Progenitor cell of endocrine pancreas (in vitro differentiated cells): Measurements from ENCODE around the gene GNMT. TPM values are rescaled to one million over a fixed set of nuclear protein-coding genes. Genes with fewer than 3 reads are reported as not detected.

Experiments
- DNase-seq: peaks from one replicate; pipeline ENCODE4 v3.0.0; 2021; ENCODE audit warnings: low spot score; ENCODE audit not compliant: unreplicated experiment
- H3K27ac Mint-ChIP-seq: 2 replicates; pipeline ENCODE4 v1.8.0; 2021; ENCODE audit warnings: mild to moderate bottlenecking, moderate library complexity, mixed read lengths
- H3K27me3 Mint-ChIP-seq: 2 replicates; pipeline ENCODE4 v1.8.0; 2021; ENCODE audit warnings: mixed read lengths
- H3K36me3 Mint-ChIP-seq: 2 replicates; pipeline ENCODE4 v1.8.0; 2022; ENCODE audit warnings: mixed read lengths; ENCODE audit not compliant: insufficient read depth
- H3K4me1 Mint-ChIP-seq: 2 replicates; pipeline ENCODE4 v1.8.0; 2021; ENCODE audit warnings: low read depth, mixed read lengths
- H3K4me3 Mint-ChIP-seq: 2 replicates; pipeline ENCODE4 v1.8.0; 2021; ENCODE audit warnings: low read depth, mild to moderate bottlenecking, moderate library complexity, mixed read lengths
- H3K9me3 Mint-ChIP-seq: 2 replicates; pipeline ENCODE4 v1.8.0; 2021; ENCODE audit warnings: low read depth, mixed read lengths
- CTCF ChIP-seq: fragments of 200-600 bp; sonication (generic); IDR thresholded peaks from one replicate; pipeline ENCODE4 v1.5.0; 2021; ENCODE audit warnings: antibody characterized with exemption, mild to moderate bottlenecking; ENCODE audit not compliant: unreplicated experiment
- long read RNA-seq: library from polyadenylated mRNA; unstranded; transcript quantifications from one replicate; pipeline ENCODE4 v2.0.0, GENCODE V29; 2020
- total RNA-seq: library from RNA; stranded (reverse); gene quantifications from 2 replicates; pipeline ENCODE4 v1.2.1, GENCODE V29; 2021

GNMT gene
- total RNA-seq = 1.3 and 1.7 TPM in 2 replicates
- long read RNA-seq = 0 reads

DNA sequence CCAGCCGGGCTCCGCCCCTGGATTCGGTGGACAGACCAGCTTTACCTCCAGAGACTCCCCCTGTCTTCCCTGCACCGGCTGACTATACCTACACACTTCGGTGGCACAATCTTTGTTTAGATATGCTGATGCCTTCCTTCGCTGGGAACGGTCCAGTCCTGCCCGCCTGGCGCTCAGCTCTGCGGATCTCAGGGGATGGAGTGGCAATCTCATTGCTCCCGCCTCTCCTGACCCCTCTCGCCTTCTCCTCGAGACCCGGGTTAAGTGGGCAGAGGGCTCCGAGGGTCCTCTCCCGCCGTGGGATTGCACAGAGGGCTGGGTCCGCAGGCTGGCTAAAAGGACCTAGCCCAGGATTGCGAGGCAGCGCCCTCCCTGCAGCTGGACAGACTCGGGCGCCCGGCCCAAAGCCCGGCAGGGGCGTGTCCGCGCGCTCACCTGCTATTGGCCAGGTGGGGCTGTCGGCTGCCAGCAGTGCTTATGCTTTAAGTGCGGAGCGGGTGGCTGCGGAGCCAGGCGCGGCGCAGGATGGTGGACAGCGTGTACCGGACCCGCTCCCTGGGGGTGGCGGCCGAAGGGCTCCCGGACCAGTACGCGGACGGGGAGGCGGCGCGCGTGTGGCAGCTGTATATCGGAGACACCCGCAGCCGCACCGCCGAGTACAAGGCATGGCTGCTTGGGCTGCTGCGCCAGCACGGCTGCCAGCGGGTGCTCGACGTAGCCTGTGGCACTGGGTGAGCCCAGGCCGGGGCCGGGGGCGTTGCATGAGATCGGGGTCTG, at the start of gene GNMT:
Gene GNMT, plus strand, starts transcription at position 512 of the 777 bp plus-strand sequence. Its CDS starts 14 bp downstream, at position 526.
- no peak for TF ChIP-seq CTCF

DNA sequence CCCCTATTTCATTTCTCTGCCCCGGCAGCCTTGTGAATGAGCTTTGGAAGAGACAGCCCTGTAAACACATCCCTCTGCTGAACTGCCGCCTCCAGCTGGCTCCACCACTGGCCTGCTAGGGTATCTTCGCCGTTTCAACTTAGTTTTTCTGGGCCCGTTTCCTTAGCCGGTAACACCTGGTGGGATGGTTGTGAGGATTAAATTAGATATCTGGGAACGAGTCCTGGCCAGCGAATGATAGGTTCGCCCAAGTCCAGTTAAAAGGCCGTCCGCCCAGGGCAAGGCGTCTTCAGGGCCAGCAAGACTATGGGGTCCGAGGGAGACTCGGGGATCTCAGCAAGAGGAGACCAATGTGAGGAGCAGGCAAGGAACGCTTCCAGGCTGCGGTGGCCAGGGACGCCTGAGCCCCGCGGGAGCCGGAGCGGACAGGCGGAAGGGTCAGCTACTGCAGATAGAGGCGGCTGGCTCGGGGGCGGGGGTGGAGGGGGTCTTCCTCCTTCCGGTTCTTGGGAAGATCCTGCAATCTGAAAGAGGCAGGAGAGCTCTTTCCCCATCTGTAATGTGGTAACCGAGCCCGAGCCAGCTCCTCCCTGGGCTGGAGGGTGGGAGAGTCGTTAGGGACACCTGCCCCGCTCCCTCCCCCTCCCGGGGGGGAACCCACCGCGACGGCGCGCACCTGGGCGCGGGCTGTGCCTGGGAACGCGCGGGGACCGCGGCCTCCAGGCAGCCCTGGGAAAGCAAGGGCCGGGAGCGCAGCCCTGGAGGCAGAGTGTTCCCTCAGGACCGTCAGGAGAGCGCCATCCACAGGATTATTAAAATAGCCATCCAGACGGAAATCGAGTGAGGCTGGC, 49.2 kb upstream of the GNMT start:
- peak overlapping the region; percentile 78 for H3K4me3 Mint-ChIP-seq
- peak; percentile 29 for DNase-seq

More for the DNA sequence above, at the start of gene GNMT:
- Mint-ChIP-seq H3K27ac (peak within 1 kb of the TSS; percentile 56), H3K4me1 (peaks cover 4% of the 10 kb centered on the region), H3K4me3 (peak within 1 kb of the TSS; percentile 80), H3K36me3 (peaks cover 4% of the 10 kb centered on the region), H3K9me3 (no peaks in the 10 kb centered on the region), H3K27me3 (peaks cover 21% of the 10 kb centered on the region)
- peak; percentile 64 for DNase-seq

DNA sequence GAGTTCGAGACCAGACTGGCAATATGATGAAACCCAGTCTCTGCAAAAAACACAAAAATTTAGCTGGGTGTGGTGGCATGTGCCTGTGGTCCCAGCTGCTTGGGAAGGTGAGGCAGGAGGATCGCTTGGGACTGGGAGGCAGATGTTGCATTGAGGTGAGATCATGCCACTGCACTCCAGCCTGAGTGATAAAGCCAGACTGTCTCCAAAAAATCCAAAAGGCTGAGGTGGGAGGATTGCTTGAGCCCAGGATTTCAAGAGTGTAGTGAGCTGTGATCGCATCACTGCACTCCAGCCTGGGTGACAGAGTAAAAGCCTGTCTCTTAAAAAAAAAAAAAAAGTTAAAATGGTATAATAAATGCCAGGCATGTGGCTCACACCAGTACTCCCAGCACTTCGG, 46.0 kb upstream of the GNMT start:
- Mint-ChIP-seq H3K27me3 (no peaks in the 10 kb centered on the region), H3K27ac (no peak overlapping the region), H3K4me3 (no peak overlapping the region), H3K4me1 (peaks cover 3% of the 10 kb centered on the region), H3K36me3 (no peaks in the 10 kb centered on the region), H3K9me3 (no peaks in the 10 kb centered on the region)
- no peak for DNase-seq
- TF ChIP-seq CTCF = no peak

More for the DNA sequence above, 49.2 kb upstream of the GNMT start:
- Mint-ChIP-seq H3K27me3 (peaks cover 3% of the 10 kb centered on the region), H3K9me3 (no peaks in the 10 kb centered on the region), H3K27ac (peak overlapping the region; percentile 87), H3K36me3 (no peaks in the 10 kb centered on the region), H3K4me1 (peaks cover 3% of the 10 kb centered on the region)
- TF ChIP-seq CTCF = peak; percentile 38

DNA sequence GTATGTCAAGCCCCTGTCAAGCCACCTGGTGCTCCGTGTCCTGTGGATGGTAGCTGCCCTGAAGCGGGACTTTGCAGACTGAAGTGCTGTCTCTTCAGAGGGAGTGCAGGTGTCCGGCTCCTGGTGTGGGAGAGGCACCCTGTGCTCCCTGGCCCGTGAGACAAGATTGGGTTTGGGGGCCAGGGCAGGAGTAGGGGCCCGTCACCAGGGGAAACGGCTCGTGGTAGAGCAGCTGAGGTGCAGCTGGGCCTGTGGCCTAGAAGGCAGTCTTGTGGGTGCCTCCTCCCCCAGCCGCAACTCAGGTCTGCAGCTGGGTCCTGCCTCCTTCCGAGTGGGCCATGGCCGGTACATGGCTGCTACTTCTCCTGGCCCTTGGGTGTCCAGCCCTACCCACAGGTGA, 44.8 kb upstream of the GNMT start, which contains the start of gene PTCRA:
Gene PTCRA, plus strand, starts transcription at position 322 of the 400 bp plus-strand sequence. Its CDS starts 17 bp downstream, at position 339.
- H3K4me3 Mint-ChIP-seq = no peak within 1 kb of the TSS
- no peaks in the 10 kb centered on the region for H3K9me3 Mint-ChIP-seq
- peaks cover 3% of the 10 kb centered on the region for H3K4me1 Mint-ChIP-seq
- TF ChIP-seq CTCF = no peak
- DNase-seq = no peak
- H3K27ac Mint-ChIP-seq = no peak within 1 kb of the TSS
- no peaks in the 10 kb centered on the region for H3K27me3 Mint-ChIP-seq
- H3K36me3 Mint-ChIP-seq = no peaks in the 10 kb centered on the region

DNA sequence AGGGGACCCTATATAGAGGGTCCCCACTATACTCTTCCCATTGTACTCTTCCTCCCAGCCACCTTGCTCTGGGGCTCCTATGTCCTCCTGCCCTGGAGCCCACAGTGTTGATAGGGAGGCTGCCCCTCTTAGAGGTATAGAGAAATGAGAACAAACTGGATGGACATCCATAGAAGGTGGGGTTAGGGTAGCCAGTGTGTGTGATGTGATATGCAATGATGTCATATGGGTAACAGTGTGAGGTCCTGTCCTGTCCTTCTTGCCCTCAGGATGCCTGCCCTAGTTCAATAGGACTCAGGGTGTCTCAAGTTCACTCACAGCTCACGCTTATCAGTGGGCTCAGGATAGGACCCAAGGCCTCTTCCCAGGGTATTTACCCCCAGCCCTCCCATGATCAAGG, 44.3 kb upstream of the GNMT start:
- no peak overlapping the region for H3K4me3 Mint-ChIP-seq
- H3K9me3 Mint-ChIP-seq = no peaks in the 10 kb centered on the region
- no peak overlapping the region for H3K27ac Mint-ChIP-seq
- H3K36me3 Mint-ChIP-seq = no peaks in the 10 kb centered on the region
- no peak for TF ChIP-seq CTCF
- no peaks in the 10 kb centered on the region for H3K27me3 Mint-ChIP-seq
- no peak for DNase-seq
- H3K4me1 Mint-ChIP-seq = peaks cover 1% of the 10 kb centered on the region
